Kidney (tissue), 22 donors: ENCODE results near the gene IFNE. TPM values are rescaled to one million over a fixed set of nuclear protein-coding genes. Genes with fewer than 3 reads are reported as not detected.

Source experiments
- DNase-seq, 5 donors: peaks; one replicate each; pipeline ENCODE4 v3.0.0-alpha.2; 2013 to 2020
- FAIRE-seq: peaks from 2 replicates; lab custom pipeline; 2012; peaks lifted over from hg19 to GRCh38; lab: Jason Lieb, UNC
- H3K27ac ChIP-seq, 2 donors: one replicate each; pipeline ENCODE4 v1.7.0; 2013; ENCODE audit warnings: low read depth in 2 of 2, low read length in 2 of 2, inconsistent platforms in 1 of 2
- H3K27me3 ChIP-seq: one replicate; pipeline ENCODE4 v1.7.1; 2013; ENCODE audit warnings: low read length, inconsistent platforms; ENCODE audit not compliant: control insufficient read depth, insufficient read depth
- H3K36me3 ChIP-seq, 3 donors: one replicate each; pipeline versions ENCODE4 v1.7.0 to v1.7.1; 2013; ENCODE audit warnings: low read length in 3 of 3, control low read depth in 1 of 3, inconsistent platforms in 1 of 3; ENCODE audit not compliant: insufficient read depth in 3 of 3, control insufficient read depth in 2 of 3
- H3K4me1 ChIP-seq, 3 donors: one replicate each; pipeline versions ENCODE4 v1.7.0 to v1.7.1; 2013; ENCODE audit warnings: low read length in 3 of 3, inconsistent platforms in 1 of 3, low read depth in 1 of 3; ENCODE audit not compliant: control insufficient read depth in 2 of 3, insufficient read depth in 2 of 3
- H3K4me3 ChIP-seq, 3 donors: one replicate each; pipeline versions ENCODE4 v1.7.0 to v1.8.1; 2013; ENCODE audit warnings: low read length in 3 of 3, control low read depth in 1 of 3, inconsistent platforms in 1 of 3
- H3K9ac ChIP-seq, 3 donors: one replicate each; pipeline versions ENCODE4 v1.7.0 to v1.7.1; 2013; ENCODE audit warnings: low read length in 3 of 3, control low read depth in 1 of 3, inconsistent platforms in 1 of 3
- H3K9me3 ChIP-seq, 3 donors: one replicate each; pipeline versions ENCODE4 v1.7.0 to v1.7.1; 2013; ENCODE audit warnings: low read length in 3 of 3, control low read depth in 1 of 3, inconsistent platforms in 1 of 3; ENCODE audit not compliant: control insufficient read depth in 2 of 3, insufficient read depth in 1 of 3
- intact Hi-C: fragments of 100-400 bp; cut with DNase I; formaldehyde crosslinking; loops from one replicate; pipeline ENCODE4 v1.11.1; 2022
- long read RNA-seq, 10 donors: library from polyadenylated mRNA in 1 of 10; unstranded in 1 of 10; transcript quantifications; one replicate each; pipeline ENCODE4 v2.0.0 and lab custom pipeline, GENCODE V29; 2021 to 2026
- polyA plus RNA-seq: library from polyadenylated mRNA; stranded (reverse); fragments of 350-450 nt; fragmentation: Illumina TruSeq; extraction: RNeasy Lipid Tissue Mini Kit (QIAGEN cat#74804); gene quantifications from one replicate; pipeline ENCODE4 v1.2.3, GENCODE V29; 2014; ENCODE audit warnings: low read depth, low replicate concordance; ENCODE audit not compliant: insufficient read depth
- total RNA-seq: library from RNA; stranded (reverse); fragmentation: NEBNext Ultra II Directional; extraction: Animal tissue kit (Norgen Biotek cat#: 25700); gene quantifications from one replicate; pipeline ENCODE4 v1.2.1, GENCODE V29; 2021
- TF ChIP-seq, protein P1 (sequence below): IDR thresholded peaks from 3 replicates; pipeline ENCODE4 v1.5.1; 2012; ENCODE audit warnings: mild to moderate bottlenecking, moderate library complexity, borderline replicate concordance; ENCODE audit not compliant: insufficient read depth; ENCODE audit errors: extremely low read depth
- donor health status: control.
- donor health status: control.
- donor health status: control.
- donor health status: control.
- donor health status: control.
- donor health status: DM: yes; HTN: yes; CAD: no.
- donor health status: Normal renal cell carcinoma (clear cell type).

IFNE gene, protein sequence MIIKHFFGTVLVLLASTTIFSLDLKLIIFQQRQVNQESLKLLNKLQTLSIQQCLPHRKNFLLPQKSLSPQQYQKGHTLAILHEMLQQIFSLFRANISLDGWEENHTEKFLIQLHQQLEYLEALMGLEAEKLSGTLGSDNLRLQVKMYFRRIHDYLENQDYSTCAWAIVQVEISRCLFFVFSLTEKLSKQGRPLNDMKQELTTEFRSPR
- total RNA-seq (1.1 TPM), polyA plus RNA-seq (not detected)
- long read RNA-seq, donor 1, result 0 reads
- long read RNA-seq, donor 2, result 0 reads
- long read RNA-seq, donor 3, result 0 reads
- long read RNA-seq, donor 4, result 0 reads
- long read RNA-seq, donor 5, result 0 reads
- long read RNA-seq, donor 6, result 0 reads
- long read RNA-seq, donor 7, result 0 reads
- long read RNA-seq, donor 8, result 0 reads
- long read RNA-seq, donor 9, result 0 reads
- long read RNA-seq, donor 10, result 0 reads

DNA sequence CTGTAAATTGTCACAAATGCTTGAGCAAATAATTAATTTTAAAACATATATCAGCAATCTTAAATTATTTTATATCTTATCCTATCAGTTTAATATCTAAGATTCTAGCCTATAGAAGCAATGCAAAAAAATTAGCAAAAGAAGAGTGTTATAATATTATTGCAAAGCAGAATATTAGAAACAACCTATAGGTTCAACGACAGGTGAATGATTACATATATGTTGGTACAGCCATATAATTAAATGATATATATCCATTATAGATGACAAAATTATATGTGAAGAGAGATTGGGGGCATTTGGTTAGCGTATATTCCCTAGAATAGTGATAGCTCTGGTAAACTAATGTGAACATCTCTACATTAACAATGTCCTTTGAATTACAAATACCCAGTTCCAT lies at the start of gene IFNE:
Gene IFNE, minus strand, starts transcription at position 101 of the 400 bp plus-strand sequence. CDS start 619 bp downstream, outside the sequence.
- no peak within 1 kb of the TSS for H3K27ac ChIP-seq
- no peak for DNase-seq
- H3K27me3 ChIP-seq, result no peaks in the 10 kb centered on the region
- no peaks in the 10 kb centered on the region for H3K36me3 ChIP-seq
- H3K4me1 ChIP-seq, result no peaks in the 10 kb centered on the region
- intact Hi-C loops, result no loop called here
- no peak within 1 kb of the TSS for H3K4me3 ChIP-seq
- FAIRE-seq, result no peak
- H3K9ac ChIP-seq, result no peak within 1 kb of the TSS
- TF ChIP-seq, protein P1, sequence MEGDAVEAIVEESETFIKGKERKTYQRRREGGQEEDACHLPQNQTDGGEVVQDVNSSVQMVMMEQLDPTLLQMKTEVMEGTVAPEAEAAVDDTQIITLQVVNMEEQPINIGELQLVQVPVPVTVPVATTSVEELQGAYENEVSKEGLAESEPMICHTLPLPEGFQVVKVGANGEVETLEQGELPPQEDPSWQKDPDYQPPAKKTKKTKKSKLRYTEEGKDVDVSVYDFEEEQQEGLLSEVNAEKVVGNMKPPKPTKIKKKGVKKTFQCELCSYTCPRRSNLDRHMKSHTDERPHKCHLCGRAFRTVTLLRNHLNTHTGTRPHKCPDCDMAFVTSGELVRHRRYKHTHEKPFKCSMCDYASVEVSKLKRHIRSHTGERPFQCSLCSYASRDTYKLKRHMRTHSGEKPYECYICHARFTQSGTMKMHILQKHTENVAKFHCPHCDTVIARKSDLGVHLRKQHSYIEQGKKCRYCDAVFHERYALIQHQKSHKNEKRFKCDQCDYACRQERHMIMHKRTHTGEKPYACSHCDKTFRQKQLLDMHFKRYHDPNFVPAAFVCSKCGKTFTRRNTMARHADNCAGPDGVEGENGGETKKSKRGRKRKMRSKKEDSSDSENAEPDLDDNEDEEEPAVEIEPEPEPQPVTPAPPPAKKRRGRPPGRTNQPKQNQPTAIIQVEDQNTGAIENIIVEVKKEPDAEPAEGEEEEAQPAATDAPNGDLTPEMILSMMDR, result no peak
- no peaks in the 10 kb centered on the region for H3K9me3 ChIP-seq

DNA sequence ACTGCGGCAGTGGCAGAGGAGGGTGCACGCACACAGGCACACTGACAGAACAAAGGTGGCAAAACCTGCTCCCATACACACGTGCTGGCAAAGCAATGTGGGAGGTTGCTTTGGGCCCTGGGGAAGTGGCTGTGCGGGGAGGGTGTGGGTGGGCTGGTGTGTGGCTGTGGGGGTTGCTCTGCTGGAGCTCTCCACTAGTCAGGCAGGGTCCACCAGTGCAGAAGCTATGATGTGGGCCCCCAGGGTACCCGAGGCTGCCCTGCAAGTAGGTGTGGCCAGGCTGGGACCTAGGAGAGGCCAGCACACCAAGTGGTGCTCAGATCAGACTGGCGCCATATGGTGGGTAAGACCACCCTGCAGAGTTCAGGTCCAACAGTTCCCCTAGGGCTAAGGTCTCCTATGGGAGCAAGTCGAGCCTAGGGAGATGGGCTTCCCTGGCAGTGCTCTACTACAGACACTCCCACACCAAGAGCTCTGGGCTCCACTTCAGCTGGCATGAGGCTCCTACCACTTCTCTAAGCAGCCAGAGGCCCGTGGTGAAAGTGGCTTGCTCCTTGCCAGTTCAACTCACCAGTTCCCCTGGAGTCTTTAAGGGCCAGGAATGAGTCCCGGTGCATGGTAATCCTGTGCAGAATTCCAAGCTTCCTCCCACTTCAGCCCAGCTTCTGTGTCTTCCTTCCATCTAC lies 46.2 kb upstream of the IFNE start:
- Histone ChIP-seq H3K27ac (no peak overlapping the region), H3K9ac (no peak overlapping the region), H3K36me3 (no peaks in the 10 kb centered on the region), H3K4me3 (no peak overlapping the region), H3K9me3 (no peaks in the 10 kb centered on the region), H3K4me1 (no peaks in the 10 kb centered on the region), H3K27me3 (no peaks in the 10 kb centered on the region)
- FAIRE-seq, result no peak
- intact Hi-C loops, result no loop called here
- peak in 1 of 5 donors; percentile 54 for DNase-seq
- TF ChIP-seq, protein P1, result no peak

DNA sequence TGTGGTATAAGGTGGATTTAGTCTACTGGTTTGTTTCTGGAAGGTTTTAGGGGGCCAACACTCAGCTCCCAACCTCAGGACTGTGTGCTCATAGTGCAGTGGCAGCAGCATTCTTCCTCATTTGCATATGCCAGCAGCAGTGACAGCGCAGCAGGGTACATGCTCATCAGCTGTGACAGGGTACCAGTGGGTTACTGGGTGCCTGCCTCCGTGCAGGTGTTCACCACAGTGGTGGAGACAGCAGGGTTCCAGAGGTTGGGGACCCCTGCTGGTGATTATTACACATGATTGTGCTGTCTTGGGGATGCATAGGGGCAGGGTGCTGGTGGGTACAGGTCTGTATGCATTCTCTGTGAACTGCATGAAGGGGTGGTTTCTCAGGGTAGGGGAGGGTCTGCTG lies 45.5 kb upstream of the IFNE start:
- no peak overlapping the region for H3K4me3 ChIP-seq
- DNase-seq, result peak in 1 of 5 donors; percentile 19
- no peaks in the 10 kb centered on the region for H3K27me3 ChIP-seq
- H3K9me3 ChIP-seq, result no peaks in the 10 kb centered on the region
- no peak for FAIRE-seq
- H3K9ac ChIP-seq, result no peak overlapping the region
- no peaks in the 10 kb centered on the region for H3K4me1 ChIP-seq
- H3K36me3 ChIP-seq, result no peaks in the 10 kb centered on the region
- intact Hi-C loops, result no loop called here
- TF ChIP-seq, protein P1, result no peak
- H3K27ac ChIP-seq, result no peak overlapping the region
